NCI-H2107 treated with DMSO at 0.1 percent for 48 hours (cell line): ENCODE data around the gene FRMD4A.
"Not testable (repeated sequence)": the region's sequence is repeated elsewhere in the genome, so short reads cannot be mapped to it uniquely, and the experiment has no call there.

Experiments used
- DNase-seq: peaks from one replicate; lab custom pipeline; 2025; ENCODE audit not compliant: unreplicated experiment; lab: John Stamatoyannopoulos, UW

The FRMD4A gene

GRCh38 chr10:13733071-13733470 lies 597.7 kb downstream of the FRMD4A start:
- no peak for DNase-seq

GRCh38 chr10:13732465-13732881 lies 598.3 kb downstream of the FRMD4A start:
- DNase-seq: no peak

DNA sequence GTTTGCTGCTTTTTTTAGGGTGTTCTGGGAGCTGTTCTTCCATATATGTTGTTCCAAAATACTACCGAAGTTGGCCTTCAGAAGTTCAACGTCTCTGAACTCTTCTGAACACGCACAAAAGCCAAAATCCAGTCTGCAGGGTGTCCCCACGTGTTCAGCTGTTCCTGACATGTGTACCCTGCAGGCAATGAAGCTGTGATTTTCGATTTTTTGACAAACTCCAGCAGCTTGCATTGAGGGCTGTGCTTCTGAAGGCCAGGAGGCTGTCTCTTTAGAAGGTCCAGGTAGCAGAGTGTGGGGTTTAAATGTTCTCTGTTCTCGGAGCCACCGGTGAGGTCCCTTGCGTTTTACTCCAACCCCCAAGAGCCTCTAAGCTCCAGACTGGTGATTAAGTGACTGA lies 598.9 kb downstream of the FRMD4A start:
- DNase-seq: no peak

DNA sequence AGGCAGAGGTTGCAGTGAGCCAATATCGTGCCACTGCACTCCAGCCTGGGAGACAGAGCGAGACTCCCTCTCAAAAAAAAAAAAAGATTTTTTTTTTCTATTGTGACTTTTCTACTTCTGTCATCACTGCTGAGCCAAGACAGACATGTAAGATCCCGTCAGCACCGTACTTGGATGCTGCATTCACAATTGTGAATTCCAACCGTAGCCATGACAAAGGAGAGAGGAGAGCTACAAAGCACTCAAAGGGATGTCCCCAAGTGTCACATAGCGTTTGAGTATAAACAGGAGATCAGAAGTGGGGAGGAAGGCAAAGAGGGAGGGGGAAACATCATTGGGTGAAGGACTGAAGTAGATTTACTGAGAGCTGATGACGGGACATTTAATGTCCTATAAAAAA lies 599.8 kb downstream of the FRMD4A start:
- DNase-seq: no peak

DNA sequence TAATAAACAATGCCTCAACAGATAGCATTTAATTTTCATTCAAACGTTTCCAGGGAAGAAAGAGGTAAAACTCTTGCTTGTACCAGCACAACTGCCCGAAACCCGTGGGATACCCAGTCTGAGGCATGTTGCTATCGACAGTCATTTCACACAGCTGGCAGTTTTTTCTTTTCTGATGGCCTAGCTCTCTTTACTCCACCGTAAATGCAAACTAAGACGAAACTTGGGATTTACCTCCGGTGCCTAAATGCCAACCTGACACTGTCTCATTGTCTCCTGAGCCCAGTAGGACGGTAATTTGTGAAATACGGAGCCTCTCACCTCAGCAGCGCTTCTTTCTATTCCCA lies 600.4 kb downstream of the FRMD4A start:
- DNase-seq: no peak

DNA sequence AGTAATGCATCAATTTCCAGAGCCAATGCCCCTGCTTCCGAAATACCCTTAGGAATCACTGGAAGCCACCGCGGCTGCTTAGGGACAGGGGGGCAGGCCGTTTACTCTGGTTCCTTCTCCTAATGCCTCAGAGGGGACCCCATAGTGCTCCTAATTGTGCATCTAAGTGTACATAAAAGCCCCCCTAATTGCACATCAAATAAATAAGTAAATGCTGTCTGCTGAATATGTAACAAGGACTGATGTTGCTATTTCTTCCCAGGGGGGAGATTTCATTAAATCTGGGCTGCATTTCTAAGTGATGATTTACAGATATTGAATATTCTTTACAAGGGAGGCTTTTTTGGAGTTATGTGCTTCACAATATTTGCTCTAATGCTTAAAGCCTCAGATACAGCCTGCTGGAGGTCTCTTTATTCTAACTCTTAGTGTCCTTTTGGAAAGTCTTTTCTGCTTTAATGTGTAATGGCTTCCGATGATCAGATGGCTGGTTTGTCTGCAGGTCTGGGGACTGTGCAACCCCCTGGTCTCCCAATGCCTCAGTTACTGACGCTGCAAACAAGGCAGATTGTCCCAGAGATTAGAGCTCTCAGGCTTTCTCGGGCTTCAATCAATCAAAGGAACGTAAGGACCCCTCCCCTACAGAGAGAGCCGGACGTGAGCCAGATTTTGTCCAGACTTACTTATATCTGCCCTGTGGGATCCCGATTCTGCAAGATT lies 601.0 kb downstream of the FRMD4A start:
- no peak for DNase-seq

- no peak for DNase-seq
Observed at GRCh38 chr10:13728898-13729535, 601.7 kb downstream of the FRMD4A start.

GRCh38 chr10:13725594-13725993 lies 605.1 kb downstream of the FRMD4A start:
- DNase-seq: no peak

DNA sequence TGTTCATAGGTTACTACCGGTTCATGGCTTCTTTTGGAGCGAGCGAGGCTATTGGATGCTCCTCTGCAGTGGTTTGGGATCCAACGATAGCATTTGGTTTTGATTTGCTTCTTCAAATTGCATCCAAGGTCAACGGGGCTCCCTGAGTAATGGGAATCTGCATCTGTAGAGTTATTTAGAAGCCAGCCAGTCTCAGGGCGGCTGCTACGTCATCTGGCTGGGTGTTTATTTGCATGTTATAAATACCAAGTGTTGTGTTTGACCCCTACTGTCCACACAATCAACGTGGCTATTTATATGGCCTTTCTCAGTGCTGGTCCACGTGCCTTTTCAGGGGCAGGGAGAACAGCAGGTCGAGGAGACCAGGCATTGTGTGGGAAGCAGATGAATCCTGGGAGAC lies 606.2 kb downstream of the FRMD4A start:
- DNase-seq: no peak

DNA sequence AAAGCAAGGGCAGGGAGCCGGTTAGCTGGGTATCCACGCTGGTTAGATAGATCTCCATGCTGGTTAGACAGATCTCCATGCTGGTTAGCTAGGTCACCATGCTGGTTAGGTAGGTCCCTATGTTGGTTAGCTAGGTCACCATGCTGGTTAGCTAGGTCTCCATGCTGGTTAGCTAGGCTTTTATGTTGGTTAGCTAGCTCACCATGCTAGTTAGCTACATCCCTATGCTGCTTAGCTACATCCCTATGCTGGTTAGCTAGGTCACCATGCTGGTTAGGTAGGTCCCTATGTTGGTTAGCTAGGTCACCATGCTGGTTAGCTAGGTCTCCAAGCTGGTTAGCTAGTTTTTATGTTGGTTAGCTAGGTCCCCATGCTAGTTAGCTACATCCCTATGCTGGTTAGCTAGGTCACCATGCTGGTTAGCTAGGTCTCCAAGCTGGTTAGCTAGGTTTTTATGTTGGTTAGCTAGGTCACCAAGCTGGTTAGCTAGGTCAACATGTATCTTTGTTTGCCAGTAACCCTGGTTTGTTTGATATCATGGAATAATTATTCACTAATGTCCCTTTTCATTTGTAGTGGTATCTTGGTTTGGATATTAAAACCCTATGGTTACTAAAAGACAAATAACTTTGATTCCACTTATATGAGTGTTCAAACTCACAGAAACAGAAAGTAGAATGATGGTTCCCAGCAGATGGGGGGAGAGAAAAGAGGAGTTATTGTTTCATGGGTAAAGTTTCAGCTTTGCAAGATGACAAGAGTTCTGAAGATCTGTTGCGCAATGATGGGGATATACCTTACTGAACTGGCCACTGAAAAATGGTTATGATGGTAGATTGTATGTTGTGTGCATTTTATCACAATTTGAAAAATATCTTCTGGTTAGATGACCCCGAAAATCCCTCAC lies 607.7 kb downstream of the FRMD4A start:
- no peak for DNase-seq

DNA sequence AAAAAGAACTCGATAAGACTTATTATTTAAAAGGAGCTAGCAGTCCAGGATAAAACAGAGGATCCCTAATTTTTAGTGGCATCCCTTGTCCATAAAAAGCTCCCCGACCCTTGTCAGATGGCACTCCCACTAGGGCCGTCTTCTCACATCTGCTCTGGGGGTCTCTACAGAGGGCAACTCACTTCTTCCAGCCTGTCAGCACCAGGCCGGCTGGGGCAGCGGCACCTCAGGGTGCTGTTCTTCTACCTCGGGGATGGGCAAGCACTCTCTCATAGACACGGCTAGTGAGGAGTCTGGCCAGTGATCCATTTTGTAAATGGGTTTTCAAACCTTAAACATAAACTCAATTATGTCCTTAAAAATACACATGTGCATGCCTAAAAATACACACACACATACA lies 609.2 kb downstream of the FRMD4A start:
- DNase-seq: no peak

- no peak for DNase-seq
Observed at GRCh38 chr10:13720699-13721098, 610.0 kb downstream of the FRMD4A start.

GRCh38 chr10:13719425-13719824 lies 611.3 kb downstream of the FRMD4A start:
- DNase-seq: no peak

GRCh38 chr10:13718820-13719219 lies 611.9 kb downstream of the FRMD4A start:
- DNase-seq: no peak

GRCh38 chr10:13717936-13718772 lies 612.6 kb downstream of the FRMD4A start:
- peak; percentile 55 for DNase-seq

- DNase-seq: no peak
Observed at GRCh38 chr10:13717571-13717935, 613.2 kb downstream of the FRMD4A start.

DNA sequence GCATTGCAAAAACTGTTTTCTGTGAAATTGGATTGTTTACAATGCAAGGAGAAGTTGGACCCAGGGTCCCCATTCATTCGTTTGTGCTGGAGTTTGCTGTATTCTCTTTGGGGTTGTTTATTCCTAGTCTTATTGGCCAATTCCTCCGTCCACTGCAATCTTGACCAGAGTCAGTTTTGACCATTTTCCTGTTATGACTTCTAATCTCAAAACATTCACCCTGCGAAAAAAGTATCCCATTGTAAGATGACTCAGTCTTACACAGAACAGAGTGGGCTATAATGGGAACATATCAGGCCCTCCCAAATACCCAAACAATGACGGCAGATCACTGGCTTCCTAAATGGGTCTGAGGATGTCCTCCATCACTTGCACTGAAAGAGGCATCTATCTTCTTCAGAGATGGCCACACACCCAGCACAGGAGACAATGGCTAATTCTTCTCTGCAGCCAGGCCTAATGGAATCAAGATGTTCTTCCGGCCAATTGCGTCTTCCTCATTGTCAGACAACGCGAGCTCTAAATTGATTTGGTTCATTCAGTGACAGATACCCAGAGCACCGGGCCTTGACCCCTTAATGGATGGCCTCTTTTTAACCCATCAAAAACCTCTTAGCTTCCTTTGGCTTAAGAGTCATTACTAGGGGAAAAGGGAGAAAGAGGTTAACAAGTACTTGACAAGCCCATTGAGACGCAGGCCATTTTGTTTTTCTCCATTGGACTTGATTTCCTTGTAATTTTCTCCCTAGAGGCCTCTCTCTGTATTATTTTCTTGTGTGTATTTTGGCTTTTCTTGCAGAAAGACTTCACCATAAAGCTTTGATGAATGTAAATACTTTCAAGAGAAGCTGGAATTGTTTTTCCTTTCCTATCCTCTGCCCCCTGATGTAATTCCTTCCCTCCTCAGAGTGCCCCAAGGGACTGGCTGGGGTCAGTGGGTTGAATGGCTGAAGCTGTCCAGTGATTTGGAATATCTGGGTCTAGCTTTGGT lies 614.3 kb downstream of the FRMD4A start:
- DNase-seq: no peak

- not testable (repeated sequence) for DNase-seq
Observed at GRCh38 chr10:13715596-13715995, 615.1 kb downstream of the FRMD4A start.

DNA sequence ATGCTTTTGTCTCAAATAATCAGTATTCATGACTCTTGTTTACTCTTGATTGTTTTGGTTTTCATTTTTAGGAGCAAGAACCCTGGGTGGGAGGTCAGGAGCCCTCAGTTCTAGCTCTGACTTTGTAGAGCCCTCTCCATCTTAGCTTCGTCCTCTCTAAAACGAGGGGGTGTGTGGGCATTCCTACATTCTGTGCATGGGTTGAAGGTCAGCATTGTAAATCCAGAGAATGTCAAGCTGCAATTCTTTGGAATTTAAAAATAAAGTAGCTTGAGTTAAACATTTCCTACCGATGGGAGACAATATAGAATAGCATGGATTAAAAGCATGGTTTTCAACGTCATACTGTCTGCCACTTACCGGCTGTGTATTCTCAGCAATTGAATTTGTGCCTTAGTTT lies 615.6 kb downstream of the FRMD4A start:
- DNase-seq: no peak
